Limb (tissue), 2 donors: ENCODE measurements around the gene AGPAT4.
"Not testable (repeated sequence)": the region's sequence is repeated elsewhere in the genome, so short reads cannot be mapped to it uniquely, and the experiment has no call there.

Experiments used
- DNase-seq, 2 donors: peaks; one replicate each; pipeline ENCODE4 v3.0.0-alpha.2; 2016; ENCODE audit errors: extremely low spot score in 2 of 2

The AGPAT4 gene

GRCh38 chr6:161204866-161205557, 68.8 kb downstream of the AGPAT4 start:
- DNase-seq: no peak

DNA sequence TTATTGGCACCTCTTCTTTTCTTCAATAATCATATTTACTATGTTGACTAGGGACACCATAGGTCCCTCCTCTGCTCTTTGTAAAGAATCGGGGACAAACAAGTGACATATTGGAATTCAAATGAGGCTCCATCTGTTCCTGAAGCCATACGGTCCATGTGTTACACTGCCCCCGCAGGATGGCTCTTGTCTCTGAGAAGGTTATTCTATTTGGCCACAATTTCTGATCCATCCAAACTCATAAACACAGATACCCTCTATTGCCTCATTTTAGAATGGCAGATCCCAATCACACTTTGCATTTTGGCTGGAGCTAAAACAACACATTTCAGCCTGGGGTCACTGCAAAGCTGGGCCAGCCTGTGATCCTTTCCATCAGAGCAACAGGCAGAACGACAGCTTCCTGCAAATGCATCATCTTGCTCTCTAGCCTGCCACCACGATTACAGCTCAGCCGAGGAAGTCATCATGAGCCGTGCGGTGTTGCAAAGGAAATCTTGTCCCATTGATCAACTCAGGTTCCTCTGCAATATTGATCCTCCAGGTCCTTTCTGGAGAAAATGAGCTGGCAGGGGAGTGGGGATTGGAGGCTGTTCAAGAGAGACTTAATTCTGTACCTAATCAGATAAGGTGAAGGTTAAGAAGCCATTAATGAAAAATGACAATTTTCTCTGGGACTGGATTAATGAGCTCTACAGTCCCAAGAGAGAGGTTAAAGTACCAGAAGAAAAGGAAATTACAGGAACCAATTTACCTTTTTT, 73.1 kb downstream of the AGPAT4 start:
- no peak for DNase-seq

- DNase-seq: no peak
These were observed 74.0 kb downstream of the AGPAT4 start for GRCh38 chr6:161199850-161200249.

DNA sequence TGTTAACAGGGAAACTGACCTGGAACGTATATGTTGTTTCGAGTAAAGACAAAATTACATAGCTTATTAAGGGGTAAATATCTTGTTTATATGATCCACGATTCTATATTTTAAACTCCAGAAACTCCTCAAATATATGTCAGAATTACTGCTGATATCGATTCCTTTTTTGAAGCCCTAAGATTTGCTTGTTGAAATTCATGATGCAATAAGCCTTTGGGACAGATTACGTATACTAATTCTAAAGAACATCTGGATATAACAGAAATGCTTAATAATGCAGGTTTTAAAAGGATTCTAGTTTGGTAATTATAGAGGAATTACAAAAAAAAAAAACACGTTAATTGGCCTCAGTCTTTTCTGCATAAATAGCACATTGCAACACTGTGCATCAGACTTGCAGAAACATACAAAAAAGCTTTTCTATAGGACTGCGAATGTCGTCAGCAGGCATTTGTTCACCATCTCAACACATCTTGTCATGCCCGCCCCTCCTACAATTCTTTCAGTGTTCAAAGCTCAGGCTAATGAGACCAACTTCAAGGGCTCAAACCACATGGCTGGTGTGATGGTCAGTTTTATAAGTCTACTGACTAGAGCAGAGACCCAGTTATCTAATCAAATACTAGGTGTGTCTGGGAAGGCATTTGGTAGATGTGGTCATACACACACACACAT, 74.9 kb downstream of the AGPAT4 start:
- no peak for DNase-seq

DNA sequence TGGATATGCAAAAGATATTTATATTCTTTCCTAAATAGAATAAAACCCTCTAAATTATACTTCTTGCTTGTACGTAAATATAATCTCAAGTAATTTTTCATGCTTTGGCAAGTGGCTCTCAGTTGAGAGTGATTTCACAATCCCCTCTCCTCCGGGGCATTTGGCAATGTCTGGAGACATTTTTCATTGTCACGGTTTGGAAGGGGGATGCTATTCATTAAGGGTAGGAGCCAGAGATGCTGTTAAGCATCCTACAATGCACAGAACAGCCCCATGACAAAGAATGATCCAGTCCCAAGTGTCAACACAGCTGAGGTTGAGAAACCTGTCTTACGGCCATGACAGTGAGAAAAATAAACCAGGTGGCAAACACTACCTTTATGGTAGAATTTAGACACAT, 75.7 kb downstream of the AGPAT4 start:
- no peak for DNase-seq

DNA sequence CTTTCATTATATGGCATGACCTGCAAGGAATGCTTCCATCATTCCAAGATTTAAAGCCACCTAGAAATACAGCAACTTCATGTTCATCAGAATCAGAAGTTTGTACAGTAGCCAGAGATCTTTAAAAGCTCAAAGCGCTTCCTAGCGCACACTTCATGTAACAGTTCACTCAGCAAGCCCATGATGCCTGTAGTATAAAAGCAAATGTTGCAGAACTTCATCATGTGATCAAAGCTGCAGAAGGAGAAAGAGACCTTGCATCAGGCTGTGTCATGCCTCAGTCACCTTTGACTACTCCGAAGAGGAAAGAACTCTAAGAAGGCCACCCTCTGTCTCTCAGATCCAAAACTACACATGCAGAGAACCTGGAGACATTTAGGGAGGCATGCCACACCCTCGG, 78.5 kb downstream of the AGPAT4 start:
- DNase-seq: no peak

DNA sequence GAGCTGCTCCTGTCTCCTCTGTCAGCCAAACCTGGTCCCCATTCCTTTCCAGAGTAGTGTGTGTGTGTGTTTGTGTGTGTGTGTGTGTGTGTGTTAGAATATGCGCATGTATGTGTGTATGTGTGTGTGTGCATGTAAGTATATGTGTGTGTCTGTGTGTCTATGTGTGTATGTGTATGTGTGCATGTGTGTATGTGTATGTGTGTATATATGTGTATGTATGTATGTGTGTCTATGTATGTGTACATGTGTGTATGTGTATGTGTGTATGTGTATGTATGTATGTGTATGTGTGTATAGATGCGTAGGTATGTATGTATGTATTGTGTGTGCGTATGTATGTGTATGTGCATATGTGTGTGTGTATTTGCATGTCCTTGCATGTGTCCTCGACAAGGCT, 79.5 kb downstream of the AGPAT4 start:
- DNase-seq: no peak

DNA sequence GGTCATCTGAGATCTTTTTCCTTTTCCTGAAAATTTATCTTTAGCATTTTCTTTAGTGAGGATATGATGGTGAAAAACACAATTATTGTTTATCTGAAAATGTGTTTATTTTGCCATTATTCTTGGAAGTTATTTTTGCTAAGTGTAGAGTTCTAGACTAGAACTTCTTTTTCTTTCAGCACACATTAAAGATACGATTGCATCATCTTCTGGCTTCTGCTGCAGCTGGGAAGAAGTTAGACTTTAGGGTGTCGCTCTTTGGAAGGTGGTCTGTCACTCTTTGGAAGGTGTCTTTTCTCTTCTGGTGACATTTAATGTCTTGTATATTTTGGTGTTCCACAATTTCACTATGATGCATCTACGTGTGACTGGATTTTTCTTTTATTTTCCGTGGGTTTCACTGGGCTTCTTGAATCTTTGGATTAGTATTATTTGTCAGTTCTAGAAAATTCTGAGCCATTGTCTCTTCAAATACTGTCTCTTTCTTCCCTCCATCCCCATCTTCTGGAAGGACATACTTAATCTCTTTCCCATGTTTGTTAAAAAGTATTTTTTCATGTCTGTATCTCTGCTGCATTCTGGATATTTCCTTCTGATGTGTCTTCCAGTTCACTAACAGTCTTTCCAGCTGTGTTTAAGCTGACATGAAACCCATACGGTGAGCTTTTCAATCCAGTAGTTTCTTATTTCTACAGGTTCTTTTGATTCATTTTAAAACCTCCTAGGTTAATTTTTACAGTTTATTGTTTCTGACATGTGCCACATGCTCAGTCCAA, 81.0 kb downstream of the AGPAT4 start:
- DNase-seq: no peak

- no peak for DNase-seq
These were observed 82.2 kb downstream of the AGPAT4 start for GRCh38 chr6:161191671-161192070.

DNA sequence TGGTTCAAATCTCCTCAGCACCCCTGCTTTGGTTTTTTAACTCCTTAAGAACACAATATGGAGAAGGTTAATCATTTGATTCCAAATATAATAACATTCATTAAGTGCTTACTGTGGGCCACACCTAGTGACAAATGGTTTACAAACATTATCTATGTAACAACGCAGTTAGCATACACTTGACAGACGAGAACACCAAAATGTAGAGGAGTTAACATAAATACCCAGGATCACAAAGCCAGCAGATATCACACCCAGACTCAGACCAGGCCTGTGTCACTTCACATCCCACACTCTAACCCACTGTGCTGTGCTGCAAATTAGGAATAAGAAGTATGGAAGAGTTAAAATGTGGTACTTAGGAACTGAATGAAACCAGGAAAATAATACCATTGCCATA, 82.9 kb downstream of the AGPAT4 start:
- no peak for DNase-seq

GRCh38 chr6:161189891-161190290, 84.0 kb downstream of the AGPAT4 start:
- DNase-seq: no peak

DNA sequence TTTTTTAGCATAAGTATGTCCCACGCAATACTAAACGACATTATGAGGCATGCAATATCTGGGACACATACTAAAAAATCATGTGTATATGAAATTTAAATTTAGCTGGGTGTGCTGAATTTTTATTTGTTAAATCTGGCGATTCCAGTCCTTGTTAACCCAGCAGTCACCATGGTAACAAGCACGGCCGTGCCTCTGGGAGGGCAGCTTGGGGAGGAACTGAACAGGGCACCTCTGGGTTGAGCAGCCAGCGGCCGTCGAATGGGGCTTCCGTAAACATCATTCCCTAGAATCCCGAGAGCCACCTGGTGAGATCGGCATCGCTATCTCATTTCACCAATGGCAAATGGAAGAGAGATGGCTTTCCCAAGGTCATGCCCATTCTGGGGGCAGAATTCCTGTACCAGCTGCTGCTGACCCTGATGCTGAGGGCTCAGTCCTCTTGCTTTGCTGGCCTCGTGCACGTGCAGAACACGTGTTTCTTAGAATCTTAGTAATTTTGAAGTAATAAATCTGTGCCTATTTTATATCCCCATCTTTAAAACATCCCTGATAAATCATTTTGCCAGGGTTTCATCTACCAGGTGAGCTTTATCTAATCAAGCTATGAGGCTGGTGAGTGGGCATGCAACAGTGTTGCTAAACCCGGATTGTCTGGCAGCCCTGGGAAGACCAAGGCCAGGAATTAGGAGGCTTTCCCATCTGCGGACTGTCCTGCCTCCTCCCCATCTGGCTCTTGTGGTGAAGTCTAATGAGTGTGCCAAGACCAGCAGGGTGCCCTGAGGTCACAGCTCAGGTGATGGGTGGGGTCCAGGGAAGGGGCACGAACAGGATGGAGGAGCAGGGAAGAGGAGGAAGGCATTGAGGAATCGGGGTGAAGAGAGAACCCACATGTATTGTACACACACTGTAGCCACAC, 85.1 kb downstream of the AGPAT4 start:
- DNase-seq: no peak

DNA sequence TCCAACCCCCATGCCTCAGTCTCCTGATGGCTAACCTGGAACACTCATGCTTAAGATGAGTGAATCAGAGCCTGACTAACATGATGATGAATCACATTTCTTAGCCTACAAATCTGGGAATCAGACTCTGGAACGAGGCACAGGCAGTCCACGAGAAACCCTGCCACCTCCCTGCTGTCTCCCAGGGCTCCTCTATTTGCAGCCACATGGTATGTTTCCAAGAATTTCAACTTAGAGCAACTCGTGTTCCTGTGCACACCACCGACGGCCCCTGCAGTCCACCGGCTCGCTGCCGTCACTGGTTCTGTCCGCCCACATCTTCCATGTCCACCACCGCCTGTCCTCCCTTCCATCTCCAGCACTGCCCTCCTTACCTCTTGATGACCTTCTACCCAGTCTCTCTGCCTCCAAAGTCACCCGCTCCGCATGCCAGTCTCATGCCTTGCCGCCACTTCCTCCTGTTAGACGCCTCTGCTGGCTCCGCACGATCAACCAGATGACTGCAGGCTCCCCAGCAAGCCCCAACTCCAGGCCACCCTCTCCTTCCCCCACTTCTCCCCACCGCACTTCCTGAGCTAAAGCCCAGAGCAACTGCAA, 87.6 kb downstream of the AGPAT4 start:
- no peak for DNase-seq

- DNase-seq: no peak
These were observed 92.7 kb downstream of the AGPAT4 start for GRCh38 chr6:161181121-161181520.

- not testable (repeated sequence) for DNase-seq
These were observed 95.7 kb downstream of the AGPAT4 start for GRCh38 chr6:161178155-161178554.

DNA sequence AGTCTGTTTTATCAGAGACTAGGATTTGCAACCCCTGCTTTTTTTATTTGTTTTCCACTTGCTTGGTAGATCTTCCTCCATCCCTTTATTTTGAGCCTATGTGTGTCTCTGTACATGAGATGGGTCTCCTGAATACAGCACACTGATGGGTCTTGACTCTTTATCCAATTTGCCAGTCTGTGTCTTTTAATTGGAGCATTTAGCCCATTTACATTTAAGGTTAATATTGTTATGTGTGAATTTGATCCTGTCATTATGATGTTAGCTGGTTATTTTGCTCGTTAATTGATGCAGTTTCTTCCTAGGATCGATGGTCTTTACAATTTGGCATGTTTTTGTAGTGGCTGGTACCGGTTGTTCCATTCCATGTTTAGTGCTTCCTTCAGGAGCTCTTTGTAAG, 97.4 kb downstream of the AGPAT4 start:
- not testable (repeated sequence) for DNase-seq

DNA sequence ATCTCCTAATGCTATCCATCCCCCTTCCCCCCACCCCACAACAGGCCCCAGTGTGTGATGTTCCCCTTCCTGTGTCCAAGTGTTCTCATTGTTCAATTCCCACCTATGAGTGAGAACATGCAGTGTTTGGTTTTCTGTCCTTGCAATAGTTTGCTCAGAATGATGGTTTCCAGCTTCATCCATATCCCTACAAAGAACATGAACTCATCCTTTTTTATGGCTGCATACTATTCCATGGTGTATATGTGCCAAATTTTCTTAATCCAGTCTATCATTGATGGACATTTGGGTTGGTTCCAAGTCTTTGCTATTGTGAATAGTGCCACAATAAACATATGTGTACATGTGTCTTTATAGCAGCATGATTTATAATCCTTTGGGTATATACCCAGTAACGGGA, 101.1 kb downstream of the AGPAT4 start:
- not testable (repeated sequence) for DNase-seq

DNA sequence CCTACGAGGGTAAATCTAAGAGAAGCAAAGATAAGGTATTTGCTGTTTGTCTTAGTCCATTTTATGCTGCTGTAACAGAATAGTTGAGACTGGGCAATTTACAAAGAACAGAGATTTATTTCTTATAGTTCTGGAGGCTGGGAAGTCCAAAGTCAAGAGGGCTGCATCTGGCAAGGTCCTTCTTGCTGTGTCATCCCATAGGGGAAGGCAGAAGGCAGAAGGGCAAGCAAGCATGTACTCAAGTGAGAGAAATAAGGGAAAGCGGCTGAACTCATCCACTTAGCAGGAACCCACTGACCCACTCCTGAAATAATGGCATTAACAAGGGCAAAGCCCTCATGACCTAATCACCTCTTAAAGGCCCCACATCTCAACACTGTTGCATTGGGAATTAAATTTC, 102.7 kb downstream of the AGPAT4 start:
- no peak for DNase-seq

- peak; percentile 61 to 67 for DNase-seq
These were observed 104.2 kb downstream of the AGPAT4 start for GRCh38 chr6:161169696-161170095.

GRCh38 chr6:161169035-161169434, 104.8 kb downstream of the AGPAT4 start:
- no peak for DNase-seq
